Adrenal gland (tissue), 5 donors: Measurements from ENCODE around the gene ZXDC.

Experiments used
- CTCF ChIP-seq, 6 experiments: fragments of 450-650 bp in 4 of 6; fragments of 200-600 bp in 2 of 6; sonication (generic) in 1 of 6; IDR thresholded peaks; 1 replicate in 5 of 6; 2 replicates in 1 of 6; pipeline versions ENCODE4 v1.5.1 to v1.8.0; 2016 to 2021; ENCODE audit warnings: antibody characterized with exemption in 6 of 6, mild to moderate bottlenecking in 2 of 6, moderate library complexity in 1 of 6
- POLR2A ChIP-seq, 2 donors: fragments of 450-650 bp; IDR thresholded peaks; one replicate each; pipeline ENCODE4 v1.6.1; 2017; ENCODE audit warnings: antibody characterized with exemption in 2 of 2, mild to moderate bottlenecking in 2 of 2, moderate library complexity in 1 of 2
- donor health status: DM: no; HTN: no; CAD: no.

DNA sequence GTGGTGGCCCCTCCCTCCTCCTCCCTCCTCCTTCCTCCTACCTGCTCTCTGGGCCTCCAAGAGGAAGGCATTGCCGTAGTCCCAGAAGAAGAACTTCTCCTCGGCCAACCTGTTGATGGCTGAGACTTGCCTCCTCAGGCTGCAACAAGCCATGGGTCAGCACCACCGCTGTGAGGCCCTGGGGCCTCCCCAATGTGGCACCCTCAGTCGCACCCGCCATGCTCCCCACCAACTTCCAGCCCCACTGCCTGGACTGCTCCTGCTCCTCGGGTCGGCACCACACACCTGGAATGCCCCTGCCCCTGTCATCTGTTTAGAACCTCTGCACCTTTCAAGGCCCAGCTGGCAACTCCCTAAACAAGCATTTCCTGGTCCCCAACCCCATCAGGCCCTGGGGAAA is 24.3 kb upstream of the ZXDC start:
- TF ChIP-seq CTCF (IDR thresholded peaks at IDR 0.05) (no peak), POLR2A (IDR thresholded peaks at IDR 0.05) (no peak)
